ENCODE measurements around the gene SEMA4B.
A peak's percentile ranks its signal among the peaks of the same experiment; 100 is the strongest.
"Not testable (repeated sequence)": the region's sequence is repeated elsewhere in the genome, so short reads cannot be mapped to it uniquely, and the experiment has no call there.

The SEMA4B gene

GRCh38 chr15:90201130-90201943 is at the start of gene SEMA4B:
TSS of gene SEMA4B (plus strand) at chr15:90201330. CDS start at chr15:90201579, 249 bp downstream.
- DNase-seq: peak; percentile 75

- DNase-seq: no peak
Observed at GRCh38 chr15:90151989-90152645, 49.0 kb upstream of the SEMA4B start.

GRCh38 chr15:90153658-90154057 is 47.5 kb upstream of the SEMA4B start:
- DNase-seq: no peak

GRCh38 chr15:90154246-90154645 is 46.9 kb upstream of the SEMA4B start:
- no peak for DNase-seq

- DNase-seq: no peak
Observed at GRCh38 chr15:90154861-90155626, 46.1 kb upstream of the SEMA4B start.

- no peak for DNase-seq
Observed at GRCh38 chr15:90159213-90159612, 41.9 kb upstream of the SEMA4B start.

- DNase-seq: no peak
Observed at GRCh38 chr15:90160781-90161727, 40.1 kb upstream of the SEMA4B start.

GRCh38 chr15:90161950-90162361 is 39.2 kb upstream of the SEMA4B start:
- DNase-seq: no peak

GRCh38 chr15:90162956-90163355 is 38.2 kb upstream of the SEMA4B start:
- DNase-seq: no peak

GRCh38 chr15:90164239-90164638 is 36.9 kb upstream of the SEMA4B start:
- DNase-seq: not testable (repeated sequence)

GRCh38 chr15:90165157-90165556 is 36.0 kb upstream of the SEMA4B start:
- DNase-seq: no peak

GRCh38 chr15:90165659-90166489 is 35.3 kb upstream of the SEMA4B start:
- DNase-seq: peak; percentile 69

- no peak for DNase-seq
Observed at GRCh38 chr15:90167121-90167520, 34.0 kb upstream of the SEMA4B start.

GRCh38 chr15:90171623-90172022 is 29.5 kb upstream of the SEMA4B start:
- DNase-seq: no peak

GRCh38 chr15:90173372-90173771 is 27.8 kb upstream of the SEMA4B start:
- DNase-seq: no peak

- DNase-seq: no peak
Observed at GRCh38 chr15:90174140-90174875, 26.8 kb upstream of the SEMA4B start.

GRCh38 chr15:90177012-90177411 is 24.1 kb upstream of the SEMA4B start:
- DNase-seq: no peak

- no peak for DNase-seq
Observed at GRCh38 chr15:90178468-90179435, 22.4 kb upstream of the SEMA4B start.

- no peak for DNase-seq
Observed at GRCh38 chr15:90181776-90182175, 19.4 kb upstream of the SEMA4B start.

Measured in activated CD4-positive, alpha-beta T cell treated with anti-CD3 and anti-CD28 coated beads, Interleukin-2, Interleukin-6, amounts not matched to agents 100 ng/mL and 50 ng/mL, durations not matched to agents 16 hours and 8 hours (primary cell).